ENCODE data around the gene ASPHD2. TPM values are rescaled to one million over a fixed set of nuclear protein-coding genes. Genes with fewer than 3 reads are reported as not detected.

ASPHD2 gene
- total RNA-seq, 1 experiment from 2014 or later: not detected

GRCh38 chr22:26481694-26482093, 52.6 kb downstream of the ASPHD2 start:
- BruUV-seq (replicated peaks): no TSS peak

GRCh38 chr22:26482161-26482560, 53.1 kb downstream of the ASPHD2 start:
- peaks cover 1% of the 10 kb centered on the region for H3K36me3 ChIP-seq (ENCODE audit: control insufficient read depth, insufficient read depth, low read length)
- peaks cover 30% of the 10 kb centered on the region for H3K36me3 Mint-ChIP-seq (ENCODE audit: insufficient read depth, unreplicated experiment)
- no peaks in the 10 kb centered on the region for H3K27me3 Mint-ChIP-seq (ENCODE audit: insufficient read depth, unreplicated experiment)
- H3K4me1 Mint-ChIP-seq (ENCODE audit: low read depth, unreplicated experiment): peaks cover 30% of the 10 kb centered on the region
- H3K4me1 ChIP-seq: peaks cover 12% of the 10 kb centered on the region; the same call in 1 of the 2 replicates
- no peaks in the 10 kb centered on the region for H3K27me3 ChIP-seq (replicated peaks; ENCODE audit: control insufficient read depth, insufficient read depth, low read length)
- TF ChIP-seq, protein P1, sequence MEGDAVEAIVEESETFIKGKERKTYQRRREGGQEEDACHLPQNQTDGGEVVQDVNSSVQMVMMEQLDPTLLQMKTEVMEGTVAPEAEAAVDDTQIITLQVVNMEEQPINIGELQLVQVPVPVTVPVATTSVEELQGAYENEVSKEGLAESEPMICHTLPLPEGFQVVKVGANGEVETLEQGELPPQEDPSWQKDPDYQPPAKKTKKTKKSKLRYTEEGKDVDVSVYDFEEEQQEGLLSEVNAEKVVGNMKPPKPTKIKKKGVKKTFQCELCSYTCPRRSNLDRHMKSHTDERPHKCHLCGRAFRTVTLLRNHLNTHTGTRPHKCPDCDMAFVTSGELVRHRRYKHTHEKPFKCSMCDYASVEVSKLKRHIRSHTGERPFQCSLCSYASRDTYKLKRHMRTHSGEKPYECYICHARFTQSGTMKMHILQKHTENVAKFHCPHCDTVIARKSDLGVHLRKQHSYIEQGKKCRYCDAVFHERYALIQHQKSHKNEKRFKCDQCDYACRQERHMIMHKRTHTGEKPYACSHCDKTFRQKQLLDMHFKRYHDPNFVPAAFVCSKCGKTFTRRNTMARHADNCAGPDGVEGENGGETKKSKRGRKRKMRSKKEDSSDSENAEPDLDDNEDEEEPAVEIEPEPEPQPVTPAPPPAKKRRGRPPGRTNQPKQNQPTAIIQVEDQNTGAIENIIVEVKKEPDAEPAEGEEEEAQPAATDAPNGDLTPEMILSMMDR (IDR thresholded peaks at IDR 0.05; ENCODE audit: insufficient read depth in 1 of 2, low read depth in 1 of 2, low read length in 1 of 2, severe bottlenecking in 1 of 2, unreplicated experiment in 1 of 2): no peak
- CTCF ChIA-PET: no interaction called here
- no TSS peak for BruUV-seq (replicated peaks)
- H3K27ac Mint-ChIP-seq (ENCODE audit: unreplicated experiment): peak overlapping the region; percentile 96
- no peaks in the 10 kb centered on the region for H3K9me3 ChIP-seq
- H3K4me3 Mint-ChIP-seq (ENCODE audit: unreplicated experiment): peak overlapping the region; percentile 98
- H3K4me3 ChIP-seq (ENCODE audit: low read depth, low read length): no peak overlapping the region
- intact Hi-C loops (cut with micrococcal nuclease; ENCODE audit: unreplicated experiment): no loop called here
- POLR2A ChIA-PET: no interaction called here
- DNase-seq: no peak
- H3K9me3 Mint-ChIP-seq (ENCODE audit: unreplicated experiment): no peaks in the 10 kb centered on the region

More at GRCh38 chr22:26481694-26482093, 52.6 kb downstream of the ASPHD2 start:
- Histone ChIP-seq H3K4me1 (peaks cover 12% of the 10 kb centered on the region; the same call in 1 of the 2 replicates), H3K9me3 (no peaks in the 10 kb centered on the region), H3K36me3 (ENCODE audit: control insufficient read depth, insufficient read depth, low read length) (peaks cover 2% of the 10 kb centered on the region), H3K27me3 (replicated peaks; ENCODE audit: control insufficient read depth, insufficient read depth, low read length) (no peaks in the 10 kb centered on the region), H3K4me3 (ENCODE audit: low read depth, low read length) (no peak overlapping the region)
- Mint-ChIP-seq H3K27ac (ENCODE audit: unreplicated experiment) (no peak overlapping the region), H3K4me1 (ENCODE audit: low read depth, unreplicated experiment) (peaks cover 30% of the 10 kb centered on the region), H3K9me3 (ENCODE audit: unreplicated experiment) (no peaks in the 10 kb centered on the region), H3K27me3 (ENCODE audit: insufficient read depth, unreplicated experiment) (no peaks in the 10 kb centered on the region), H3K4me3 (ENCODE audit: unreplicated experiment) (peak overlapping the region; percentile 98), H3K36me3 (ENCODE audit: insufficient read depth, unreplicated experiment) (peaks cover 35% of the 10 kb centered on the region)
- DNase-seq: no peak
- TF ChIP-seq, protein P1 (IDR thresholded peaks at IDR 0.05; ENCODE audit: insufficient read depth in 1 of 2, low read depth in 1 of 2, low read length in 1 of 2, severe bottlenecking in 1 of 2, unreplicated experiment in 1 of 2): no peak
- intact Hi-C loops (cut with micrococcal nuclease; ENCODE audit: unreplicated experiment): no loop called here
- CTCF ChIA-PET: no interaction called here
- POLR2A ChIA-PET: no interaction called here

DNA sequence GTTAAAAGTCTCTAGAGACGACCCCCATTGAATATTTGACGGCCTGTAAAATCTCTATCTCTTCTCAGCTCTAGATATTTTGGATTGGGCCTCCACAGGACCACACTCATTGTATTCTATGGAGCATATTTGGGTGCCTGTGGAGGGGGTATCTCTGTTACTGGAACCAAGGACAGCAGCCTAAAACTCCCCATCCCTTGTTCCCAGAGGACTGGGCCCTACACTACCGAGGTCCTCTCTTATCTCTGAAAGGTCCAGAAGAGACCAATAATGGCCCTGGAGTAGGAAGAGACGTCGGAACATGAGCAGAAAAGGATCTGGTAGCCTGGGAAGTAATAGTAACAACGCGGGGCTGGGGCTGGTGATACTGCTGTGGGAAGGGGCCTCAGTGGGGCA, 54.0 kb downstream of the ASPHD2 start:
- peaks cover 25% of the 10 kb centered on the region for H3K36me3 Mint-ChIP-seq (ENCODE audit: insufficient read depth, unreplicated experiment)
- peaks cover 12% of the 10 kb centered on the region; the same call in 1 of the 2 replicates for H3K4me1 ChIP-seq
- CTCF ChIA-PET: interaction anchor here (0.7 to 1.3 kb wide), 2 partner anchors 19 to 118 kb away, joined by 3 to 6 read pairs; no protein-coding TSS in a partner anchor
- no peaks in the 10 kb centered on the region for H3K9me3 ChIP-seq
- POLR2A ChIA-PET: interaction anchor here (0.7 to 1.7 kb wide), 5 partner anchors 12 to 1436 kb away, joined by 3 to 13 read pairs (median 4); partner anchors contain the start of genes PITPNB and TFIP11
- peak overlapping the region; percentile 82 for H3K4me3 ChIP-seq (ENCODE audit: low read depth, low read length)
- peaks cover 1% of the 10 kb centered on the region for H3K36me3 ChIP-seq (ENCODE audit: control insufficient read depth, insufficient read depth, low read length)
- H3K27ac Mint-ChIP-seq (ENCODE audit: unreplicated experiment): peak overlapping the region; percentile 96
- peak overlapping the region; percentile 98 for H3K4me3 Mint-ChIP-seq (ENCODE audit: unreplicated experiment)
- TF ChIP-seq, protein P1 (IDR thresholded peaks at IDR 0.05; ENCODE audit: insufficient read depth in 1 of 2, low read depth in 1 of 2, low read length in 1 of 2, severe bottlenecking in 1 of 2, unreplicated experiment in 1 of 2): no peak
- H3K9me3 Mint-ChIP-seq (ENCODE audit: unreplicated experiment): no peaks in the 10 kb centered on the region
- intact Hi-C loops (cut with micrococcal nuclease; ENCODE audit: unreplicated experiment): no loop called here
- peaks cover 30% of the 10 kb centered on the region for H3K4me1 Mint-ChIP-seq (ENCODE audit: low read depth, unreplicated experiment)
- no peaks in the 10 kb centered on the region for H3K27me3 ChIP-seq (replicated peaks; ENCODE audit: control insufficient read depth, insufficient read depth, low read length)
- H3K27me3 Mint-ChIP-seq (ENCODE audit: insufficient read depth, unreplicated experiment): no peaks in the 10 kb centered on the region
- DNase-seq: no peak
- no TSS peak for BruUV-seq (replicated peaks)

Measured in Caco-2 (cell line).